GM18507 (cell line): ENCODE measurements around the gene PASK.

Source experiments
- DNase-seq: peaks from one replicate; pipeline ENCODE4 v3.0.0; 2011; ENCODE audit warnings: low read depth; ENCODE audit not compliant: insufficient read length; ENCODE audit errors: extremely low spot score
- FAIRE-seq: peaks from 2 replicates; lab custom pipeline; 2011; peaks lifted over from hg19 to GRCh38; lab: Jason Lieb, UNC

PASK gene

DNA sequence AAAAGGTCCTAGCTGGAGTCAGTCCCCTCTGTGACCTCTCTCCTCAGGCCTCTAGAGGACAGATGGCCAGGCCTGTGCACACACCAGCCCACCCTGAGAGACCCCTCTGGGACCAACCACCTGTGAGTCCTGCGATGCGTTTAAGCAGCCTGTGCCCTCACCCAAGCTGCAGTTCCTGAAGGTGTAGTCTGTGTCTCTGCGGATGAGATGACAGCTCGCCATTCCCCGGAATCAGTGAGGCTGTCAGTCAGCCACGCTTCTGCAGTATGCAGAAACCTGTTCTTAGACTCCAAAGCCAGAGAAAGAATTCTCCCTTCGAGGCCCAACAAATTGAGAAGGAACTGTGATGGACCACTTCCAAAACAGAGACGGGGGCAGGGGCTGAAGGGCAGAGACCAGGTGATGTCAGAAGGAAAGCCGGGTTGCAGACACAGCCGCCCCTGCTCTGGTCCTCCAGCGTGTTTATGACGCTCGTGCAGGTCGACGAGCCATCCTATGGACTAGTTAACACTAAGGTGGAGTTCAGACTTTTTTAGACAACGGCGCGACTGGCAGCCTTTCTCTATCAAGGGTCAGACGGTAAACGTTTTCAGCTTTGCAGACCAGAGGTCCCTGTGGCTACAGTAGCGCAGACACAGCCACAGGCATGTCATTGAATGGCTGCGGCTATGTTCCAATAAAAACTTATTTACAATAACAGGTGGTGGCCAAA, 57.4 kb downstream of the PASK start:
- FAIRE-seq (no peak), DNase-seq (no peak)

- FAIRE-seq (no peak), DNase-seq (no peak)
Observed at GRCh38 chr2:241091201-241091600, 58.1 kb downstream of the PASK start.

DNA sequence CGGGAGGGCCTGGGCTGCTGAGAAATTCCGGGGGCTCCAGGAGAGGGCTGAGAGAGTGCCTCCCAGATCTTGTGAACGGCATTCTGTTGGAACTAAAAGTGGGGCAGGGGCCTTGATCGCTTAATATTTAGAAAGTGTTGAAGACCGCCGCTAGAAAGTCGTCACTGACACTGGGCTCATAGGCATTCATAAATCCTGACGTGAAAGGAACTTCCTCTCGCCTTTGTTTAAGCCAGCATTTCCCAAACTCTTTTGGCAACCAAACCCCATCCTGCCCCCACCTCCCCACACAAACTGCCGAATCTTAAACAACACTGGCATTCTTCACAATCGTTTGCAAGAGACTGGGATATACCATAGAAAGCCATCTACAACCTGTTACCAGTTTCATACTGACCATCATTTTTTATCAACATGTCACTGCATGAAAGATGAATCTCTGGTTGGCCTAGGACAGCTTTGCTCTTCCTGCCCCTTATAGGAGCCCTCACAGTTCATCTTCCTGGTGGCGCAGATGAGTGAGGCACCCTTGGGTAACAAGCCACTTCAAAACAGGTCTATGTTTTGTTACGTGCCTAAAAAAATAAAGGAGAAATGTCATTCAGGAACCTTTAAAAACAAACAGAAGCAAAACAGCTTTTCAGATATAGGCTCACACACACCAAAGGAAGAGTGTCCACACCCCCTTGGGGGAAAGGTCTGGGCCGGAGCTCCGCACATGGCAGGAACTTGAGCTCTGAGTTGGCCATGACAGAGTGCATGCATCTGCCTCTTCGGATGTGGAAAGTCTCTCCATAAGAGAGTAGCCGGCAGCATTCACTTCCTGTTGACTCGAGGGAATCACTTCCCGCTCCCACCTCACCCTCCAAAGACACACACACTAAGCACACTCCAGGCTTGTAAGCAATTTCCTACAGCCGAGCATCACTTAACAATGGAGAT, 60.2 kb downstream of the PASK start:
- DNase-seq (no peak), FAIRE-seq (peak; percentile 26)

- FAIRE-seq (no peak), DNase-seq (no peak)
Observed at GRCh38 chr2:241088376-241088775, 60.9 kb downstream of the PASK start.

DNA sequence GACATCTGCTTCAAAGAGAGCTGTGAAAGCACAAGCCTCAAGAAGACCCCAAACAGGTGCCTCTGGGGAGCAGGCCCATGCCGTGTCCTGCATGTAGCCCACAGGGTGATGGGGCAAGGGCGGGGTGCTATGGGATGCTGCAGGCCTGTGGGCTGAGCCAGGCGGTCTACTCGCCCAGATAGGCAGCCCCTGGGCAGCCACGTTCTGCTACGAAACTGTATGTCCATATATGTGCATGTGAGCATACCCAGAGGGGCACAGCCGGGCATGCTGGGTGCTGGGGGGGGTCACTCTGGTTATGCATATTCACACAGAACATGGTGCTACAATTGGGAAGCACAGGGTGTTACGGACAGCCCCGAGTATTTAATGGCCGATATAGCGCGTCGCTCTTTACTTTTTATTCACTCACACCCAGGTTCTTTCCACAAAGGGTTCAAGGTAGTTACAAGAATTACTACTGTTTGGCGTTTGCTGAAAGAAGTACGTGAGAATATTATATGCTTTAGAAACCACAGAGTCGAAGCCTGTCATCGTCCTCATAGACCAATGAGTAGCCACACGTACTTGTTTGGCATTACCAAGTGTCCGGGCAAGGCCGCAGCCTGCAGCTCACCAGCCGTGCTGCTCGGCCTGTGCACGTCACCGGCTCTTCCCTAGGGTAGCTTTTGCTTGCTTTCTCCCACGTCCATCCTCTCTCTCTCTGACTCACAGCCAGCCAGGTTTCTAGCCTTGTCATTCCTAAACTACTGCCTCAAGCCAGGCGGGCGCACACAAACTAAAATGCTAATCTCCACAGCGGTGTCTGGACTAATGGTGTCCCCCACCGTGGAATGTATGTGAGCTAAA, 61.6 kb downstream of the PASK start:
- peak; percentile 91 for FAIRE-seq
- DNase-seq, result peak; percentile 54

- no peak for FAIRE-seq
Observed at GRCh38 chr2:241084856-241085444, 64.3 kb downstream of the PASK start.

DNA sequence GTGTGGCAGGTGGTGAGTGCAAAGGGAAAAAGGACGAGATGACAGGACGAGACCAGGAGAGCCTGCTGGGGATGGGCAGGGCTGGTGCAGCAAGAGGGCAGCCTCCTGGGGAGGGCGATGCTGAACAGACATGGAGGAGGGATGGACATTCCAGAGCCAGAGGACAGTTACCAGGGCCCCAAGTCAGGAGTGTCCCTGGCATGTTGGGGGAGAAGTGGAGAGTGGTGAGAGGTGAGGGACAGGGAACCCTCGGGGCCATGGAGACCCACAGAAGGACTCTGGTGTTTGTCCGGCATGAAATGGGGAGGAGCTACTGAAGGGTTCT, 66.2 kb downstream of the PASK start:
- FAIRE-seq, result no peak
- no peak for DNase-seq

More at GRCh38 chr2:241084856-241085444, 64.3 kb downstream of the PASK start:
- DNase-seq, result no peak

- FAIRE-seq, result no peak
- DNase-seq, result no peak
Observed at GRCh38 chr2:241082341-241083090, 66.8 kb downstream of the PASK start.

GRCh38 chr2:241081643-241082340, 67.5 kb downstream of the PASK start:
- no peak for FAIRE-seq
- no peak for DNase-seq

DNA sequence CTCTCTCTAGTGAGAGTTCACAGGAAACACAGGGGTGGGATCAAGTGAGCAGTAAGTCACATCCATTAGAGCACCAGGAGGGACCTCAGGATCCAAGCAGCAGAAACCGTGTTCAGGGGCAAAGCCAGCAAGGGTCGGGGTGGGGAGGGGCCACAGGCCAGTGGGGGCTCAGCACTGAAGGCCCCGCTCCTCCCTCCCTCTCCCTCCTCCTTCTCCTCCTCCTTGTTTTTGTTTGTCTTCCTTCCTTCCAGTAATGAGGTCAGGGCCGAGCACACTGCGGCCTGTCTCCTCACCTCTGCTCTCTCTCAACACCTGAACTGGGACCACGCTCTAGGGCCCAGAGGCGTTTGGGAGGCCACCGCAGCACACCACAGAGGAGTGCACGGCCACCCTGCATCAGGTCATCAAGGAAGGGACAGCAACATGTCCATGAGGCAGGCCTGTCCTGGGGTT, 68.1 kb downstream of the PASK start:
- FAIRE-seq (no peak), DNase-seq (no peak)

GRCh38 chr2:241080405-241081189, 68.7 kb downstream of the PASK start:
- FAIRE-seq, result no peak

DNA sequence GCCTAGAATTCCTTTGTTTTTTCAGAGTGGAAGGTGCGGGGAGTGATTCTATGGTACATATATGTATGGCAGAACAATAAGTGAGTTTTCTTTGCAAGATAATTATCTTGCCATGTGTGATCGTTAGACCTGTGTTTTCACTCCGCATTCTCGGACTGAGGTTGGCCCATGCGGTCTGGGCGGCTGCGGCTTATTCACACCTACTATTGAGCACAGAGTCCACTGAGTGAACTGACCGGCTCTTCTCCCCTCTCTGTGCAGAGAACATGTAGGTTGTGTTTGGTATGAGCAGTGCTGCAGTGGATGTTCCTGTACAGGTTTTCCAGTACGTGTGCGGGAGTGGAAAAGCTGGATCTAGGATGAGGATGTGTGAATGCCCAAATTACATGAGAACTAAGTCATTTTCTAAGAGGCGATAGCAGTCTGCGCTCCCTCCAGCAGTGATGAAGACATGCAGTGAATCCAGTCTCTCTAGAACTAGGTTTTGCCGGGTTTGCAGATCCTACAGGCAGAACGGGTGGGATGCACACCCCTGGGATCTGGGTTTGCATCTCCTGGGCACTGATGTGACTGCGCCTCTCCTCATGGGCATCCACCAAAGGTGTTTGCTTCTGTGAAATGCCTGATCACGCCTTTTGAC, 74.3 kb downstream of the PASK start:
- no peak for DNase-seq
- no peak for FAIRE-seq

More at GRCh38 chr2:241080405-241081189, 68.7 kb downstream of the PASK start:
- no peak for DNase-seq

DNA sequence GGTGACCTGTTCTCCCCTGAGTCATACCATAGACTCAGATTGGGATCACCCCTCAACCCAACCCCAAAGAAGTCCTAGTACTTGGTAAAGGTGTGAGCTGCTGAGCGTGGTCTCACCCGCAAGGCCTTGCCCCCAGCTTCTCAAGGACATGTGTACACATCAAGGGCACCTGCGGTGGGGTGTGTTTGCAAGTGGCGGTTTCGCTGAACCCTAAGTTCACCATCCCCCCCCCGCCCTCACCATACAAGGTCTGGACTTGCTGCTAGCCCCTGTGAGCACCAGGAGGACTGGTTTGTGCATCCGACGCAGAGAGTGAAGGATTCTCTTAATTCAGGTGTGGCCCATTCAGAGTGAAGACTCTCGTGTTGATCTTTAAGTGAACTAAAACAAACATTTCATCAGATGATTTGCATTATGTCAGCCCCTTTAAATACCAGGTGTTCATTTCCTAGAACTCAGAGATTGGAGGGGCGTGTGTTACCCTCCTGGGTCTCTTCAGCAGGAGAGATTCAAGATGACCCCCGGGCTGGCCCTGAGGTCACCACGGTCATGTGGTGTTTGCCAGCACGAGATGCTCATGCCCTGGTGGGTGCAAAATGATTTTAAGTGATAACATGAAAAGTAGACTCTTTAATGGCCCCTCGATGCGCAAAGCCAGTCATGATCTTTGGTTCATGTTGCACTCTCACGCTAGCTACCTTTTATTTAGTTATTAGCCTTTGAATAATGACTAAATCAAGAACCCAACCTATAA, 75.0 kb downstream of the PASK start:
- DNase-seq (no peak), FAIRE-seq (no peak)

DNA sequence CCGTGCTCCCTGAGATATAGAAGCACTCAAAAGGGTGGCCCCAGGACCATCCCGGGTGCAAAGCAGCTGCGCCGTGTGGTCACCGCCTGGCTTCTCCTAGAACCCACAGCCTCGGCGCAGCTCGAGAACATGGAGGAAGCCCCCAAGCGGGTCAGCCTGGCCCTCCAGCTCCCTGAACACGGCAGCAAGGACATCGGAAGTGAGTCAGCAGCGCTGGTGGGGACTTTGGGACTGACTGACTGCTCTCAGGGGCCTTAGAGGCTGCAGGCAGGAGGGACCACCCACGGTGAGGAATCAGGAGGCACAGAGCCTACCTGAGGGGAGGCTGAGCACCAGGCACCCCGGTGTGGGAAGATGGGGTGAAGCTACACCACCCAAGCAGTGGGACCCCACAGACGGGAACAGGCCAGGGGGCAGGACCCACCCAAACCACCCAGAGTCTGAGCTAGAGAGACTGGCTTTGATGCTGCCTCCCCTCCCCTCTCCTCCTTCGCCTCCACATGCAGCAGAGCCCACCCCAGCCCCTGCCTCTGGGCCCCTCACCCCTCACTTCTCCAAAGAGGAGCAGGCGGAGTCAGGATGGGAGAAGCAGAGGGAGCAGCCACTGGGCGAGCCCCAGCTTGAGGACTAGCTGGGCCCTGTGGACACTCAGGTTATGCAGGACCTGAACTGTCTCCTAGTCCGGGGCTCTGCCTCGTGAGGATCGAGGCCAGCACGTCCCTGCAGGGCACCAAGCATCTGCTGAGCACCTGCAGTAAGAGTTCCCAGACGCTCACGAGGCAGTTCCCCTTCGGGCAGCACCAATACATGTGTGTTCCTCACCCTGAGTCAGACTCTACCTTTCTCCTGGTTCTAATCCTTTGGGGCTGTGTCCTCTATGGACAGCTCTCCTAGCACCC, 75.9 kb downstream of the PASK start:
- DNase-seq (no peak), FAIRE-seq (no peak)

DNA sequence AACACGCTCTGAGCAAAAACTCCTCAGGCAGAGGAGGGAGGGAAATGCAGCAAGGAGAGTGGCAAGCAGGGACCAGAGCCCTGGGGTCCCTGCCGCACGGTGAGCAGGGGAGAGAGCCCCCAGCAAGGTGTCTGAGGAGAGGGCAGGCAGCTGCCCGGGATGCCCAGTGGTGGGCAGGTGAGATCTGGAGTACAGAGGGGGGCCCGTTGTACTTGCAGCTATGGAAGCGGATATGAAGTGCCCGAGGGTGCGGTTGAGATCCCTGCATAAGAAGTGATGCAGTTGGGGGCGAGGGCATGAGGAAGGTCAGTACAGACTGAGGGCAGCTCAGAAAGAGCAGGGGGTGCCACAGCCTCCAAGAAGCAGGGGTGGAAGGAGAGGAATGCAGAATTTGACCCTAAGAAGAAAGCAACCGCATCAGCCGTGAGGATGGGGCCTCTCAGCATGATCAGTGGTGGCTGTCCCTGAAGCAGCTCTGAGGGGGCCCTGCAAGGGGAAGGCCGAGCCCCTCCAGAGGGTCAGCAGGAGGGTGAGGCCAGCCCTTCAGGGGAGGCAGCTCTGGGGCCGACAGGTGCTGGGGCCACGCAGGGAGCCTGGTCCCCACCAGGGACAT, 76.6 kb downstream of the PASK start:
- DNase-seq (no peak), FAIRE-seq (no peak)
